ENCODE measurements around the gene ABHD14A. TPM values are rescaled to one million over a fixed set of nuclear protein-coding genes. Genes with fewer than 3 reads are reported as not detected.
A peak's percentile ranks its signal among the peaks of the same experiment; 100 is the strongest.

ABHD14A gene
- total RNA-seq, 6 experiments from 2014 or later = 10.5 to 13.2 (median 11.0) TPM

GRCh38 chr3:51982838-51983577 lies 8.1 kb downstream of the ABHD14A start, which contains the start of gene ACY1:
TSS of gene ACY1 (plus strand) at chr3:51983535. CDS start at chr3:51984065, 530 bp downstream.
- TF ChIP-seq CTCF (IDR thresholded peaks at IDR 0.05) = peak; percentile 40; the same call in 1 of the 2 replicates
- peaks cover 2% of the 10 kb centered on the region for H3K27me3 Mint-ChIP-seq (ENCODE audit: insufficient read depth)
- peak within 1 kb of the TSS; percentile 93 for H3K27ac Mint-ChIP-seq

GRCh38 chr3:51983578-51984268 lies 8.9 kb downstream of the ABHD14A start:
- no peak for DNase-seq
- H3K4me3 Mint-ChIP-seq = peak overlapping the region; percentile 90
- H3K27ac Mint-ChIP-seq = peak overlapping the region; percentile 93
- TF ChIP-seq CTCF (IDR thresholded peaks at IDR 0.05) = no peak
- H3K9me3 Mint-ChIP-seq = no peaks in the 10 kb centered on the region
- H3K27me3 Mint-ChIP-seq (ENCODE audit: insufficient read depth) = peaks cover 2% of the 10 kb centered on the region
- peaks cover 34% of the 10 kb centered on the region for H3K4me1 Mint-ChIP-seq (ENCODE audit: low read depth)
- H3K36me3 Mint-ChIP-seq (ENCODE audit: low read depth) = no peaks in the 10 kb centered on the region

More at GRCh38 chr3:51982838-51983577, 8.1 kb downstream of the ABHD14A start, which contains the start of gene ACY1:
- peak; percentile 86 for DNase-seq
- Mint-ChIP-seq H3K4me3 (peak within 1 kb of the TSS; percentile 90), H3K4me1 (ENCODE audit: low read depth) (peaks cover 33% of the 10 kb centered on the region), H3K36me3 (ENCODE audit: low read depth) (no peaks in the 10 kb centered on the region), H3K9me3 (no peaks in the 10 kb centered on the region)

GRCh38 chr3:51984269-51984647 lies 9.4 kb downstream of the ABHD14A start:
- Mint-ChIP-seq H3K4me3 (peak overlapping the region; percentile 90), H3K27me3 (ENCODE audit: insufficient read depth) (peaks cover 2% of the 10 kb centered on the region), H3K27ac (peak overlapping the region; percentile 93)

GRCh38 chr3:51985063-51985462 lies 10.2 kb downstream of the ABHD14A start:
- Mint-ChIP-seq H3K36me3 (ENCODE audit: low read depth) (no peaks in the 10 kb centered on the region), H3K4me3 (0 out of 2 replicates have a peak overlapping the region, but pooled peaks have one; percentile 90), H3K9me3 (no peaks in the 10 kb centered on the region), H3K27me3 (ENCODE audit: insufficient read depth) (peaks cover 2% of the 10 kb centered on the region), H3K4me1 (ENCODE audit: low read depth) (peaks cover 41% of the 10 kb centered on the region), H3K27ac (peak overlapping the region; percentile 93)
- no peak for TF ChIP-seq CTCF (IDR thresholded peaks at IDR 0.05)
- no peak for DNase-seq

More at GRCh38 chr3:51984269-51984647, 9.4 kb downstream of the ABHD14A start:
- no peak for DNase-seq
- Mint-ChIP-seq H3K9me3 (no peaks in the 10 kb centered on the region), H3K36me3 (ENCODE audit: low read depth) (no peaks in the 10 kb centered on the region), H3K4me1 (ENCODE audit: low read depth) (peaks cover 39% of the 10 kb centered on the region)
- no peak for TF ChIP-seq CTCF (IDR thresholded peaks at IDR 0.05)

GRCh38 chr3:51986010-51986947 lies 11.4 kb downstream of the ABHD14A start:
- DNase-seq = no peak
- peaks cover 41% of the 10 kb centered on the region for H3K4me1 Mint-ChIP-seq (ENCODE audit: low read depth)
- TF ChIP-seq CTCF (IDR thresholded peaks at IDR 0.05) = no peak
- H3K36me3 Mint-ChIP-seq (ENCODE audit: low read depth) = peaks cover 3% of the 10 kb centered on the region
- H3K4me3 Mint-ChIP-seq = no peak overlapping the region
- peaks cover 2% of the 10 kb centered on the region for H3K27me3 Mint-ChIP-seq (ENCODE audit: insufficient read depth)
- H3K27ac Mint-ChIP-seq = no peak overlapping the region
- H3K9me3 Mint-ChIP-seq = no peaks in the 10 kb centered on the region

All from HFFc6 (cell line).